Measurements from ENCODE around the gene TSPO. TPM values are rescaled to one million over a fixed set of nuclear protein-coding genes. Genes with fewer than 3 reads are reported as not detected.

The TSPO gene
- total and polyA plus RNA-seq, 2 experiments from 2014 or later, result 34.6 to 44.7 TPM

DNA sequence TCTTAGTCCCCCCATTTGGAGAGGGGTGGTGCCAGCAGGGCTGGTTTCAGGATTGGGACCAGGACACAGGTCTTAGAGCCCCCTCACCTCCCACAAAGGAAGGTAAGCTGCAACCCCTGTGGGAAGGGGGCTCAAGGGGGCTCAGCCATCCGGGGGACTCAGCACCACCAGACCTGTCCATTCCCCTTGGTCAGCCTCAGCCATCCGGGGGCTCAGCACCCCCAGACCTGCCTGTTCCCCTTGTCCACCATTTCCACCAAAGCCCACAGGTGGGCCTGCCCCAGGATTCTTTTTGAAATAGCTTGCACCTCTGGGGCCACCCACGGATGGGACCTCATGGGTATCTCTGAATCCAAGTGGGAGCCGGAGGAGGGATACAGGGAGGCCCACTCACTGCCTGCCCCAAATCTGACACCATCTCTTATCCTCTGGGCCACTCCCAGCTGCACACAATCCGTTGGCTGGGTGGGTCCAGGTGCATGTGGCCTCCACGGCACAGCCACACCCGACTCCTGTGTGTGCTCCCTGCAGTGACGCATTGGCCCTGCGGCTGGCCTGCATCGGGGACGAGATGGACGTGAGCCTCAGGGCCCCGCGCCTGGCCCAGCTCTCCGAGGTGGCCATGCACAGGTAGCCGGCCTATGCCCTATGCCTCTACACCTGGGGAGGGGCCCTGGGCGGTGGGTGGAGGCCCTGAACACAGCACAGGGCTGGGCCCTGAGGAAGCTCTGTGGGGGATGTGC is 24.0 kb upstream of the TSPO start (continued):
- TF ChIP-seq, protein P1, sequence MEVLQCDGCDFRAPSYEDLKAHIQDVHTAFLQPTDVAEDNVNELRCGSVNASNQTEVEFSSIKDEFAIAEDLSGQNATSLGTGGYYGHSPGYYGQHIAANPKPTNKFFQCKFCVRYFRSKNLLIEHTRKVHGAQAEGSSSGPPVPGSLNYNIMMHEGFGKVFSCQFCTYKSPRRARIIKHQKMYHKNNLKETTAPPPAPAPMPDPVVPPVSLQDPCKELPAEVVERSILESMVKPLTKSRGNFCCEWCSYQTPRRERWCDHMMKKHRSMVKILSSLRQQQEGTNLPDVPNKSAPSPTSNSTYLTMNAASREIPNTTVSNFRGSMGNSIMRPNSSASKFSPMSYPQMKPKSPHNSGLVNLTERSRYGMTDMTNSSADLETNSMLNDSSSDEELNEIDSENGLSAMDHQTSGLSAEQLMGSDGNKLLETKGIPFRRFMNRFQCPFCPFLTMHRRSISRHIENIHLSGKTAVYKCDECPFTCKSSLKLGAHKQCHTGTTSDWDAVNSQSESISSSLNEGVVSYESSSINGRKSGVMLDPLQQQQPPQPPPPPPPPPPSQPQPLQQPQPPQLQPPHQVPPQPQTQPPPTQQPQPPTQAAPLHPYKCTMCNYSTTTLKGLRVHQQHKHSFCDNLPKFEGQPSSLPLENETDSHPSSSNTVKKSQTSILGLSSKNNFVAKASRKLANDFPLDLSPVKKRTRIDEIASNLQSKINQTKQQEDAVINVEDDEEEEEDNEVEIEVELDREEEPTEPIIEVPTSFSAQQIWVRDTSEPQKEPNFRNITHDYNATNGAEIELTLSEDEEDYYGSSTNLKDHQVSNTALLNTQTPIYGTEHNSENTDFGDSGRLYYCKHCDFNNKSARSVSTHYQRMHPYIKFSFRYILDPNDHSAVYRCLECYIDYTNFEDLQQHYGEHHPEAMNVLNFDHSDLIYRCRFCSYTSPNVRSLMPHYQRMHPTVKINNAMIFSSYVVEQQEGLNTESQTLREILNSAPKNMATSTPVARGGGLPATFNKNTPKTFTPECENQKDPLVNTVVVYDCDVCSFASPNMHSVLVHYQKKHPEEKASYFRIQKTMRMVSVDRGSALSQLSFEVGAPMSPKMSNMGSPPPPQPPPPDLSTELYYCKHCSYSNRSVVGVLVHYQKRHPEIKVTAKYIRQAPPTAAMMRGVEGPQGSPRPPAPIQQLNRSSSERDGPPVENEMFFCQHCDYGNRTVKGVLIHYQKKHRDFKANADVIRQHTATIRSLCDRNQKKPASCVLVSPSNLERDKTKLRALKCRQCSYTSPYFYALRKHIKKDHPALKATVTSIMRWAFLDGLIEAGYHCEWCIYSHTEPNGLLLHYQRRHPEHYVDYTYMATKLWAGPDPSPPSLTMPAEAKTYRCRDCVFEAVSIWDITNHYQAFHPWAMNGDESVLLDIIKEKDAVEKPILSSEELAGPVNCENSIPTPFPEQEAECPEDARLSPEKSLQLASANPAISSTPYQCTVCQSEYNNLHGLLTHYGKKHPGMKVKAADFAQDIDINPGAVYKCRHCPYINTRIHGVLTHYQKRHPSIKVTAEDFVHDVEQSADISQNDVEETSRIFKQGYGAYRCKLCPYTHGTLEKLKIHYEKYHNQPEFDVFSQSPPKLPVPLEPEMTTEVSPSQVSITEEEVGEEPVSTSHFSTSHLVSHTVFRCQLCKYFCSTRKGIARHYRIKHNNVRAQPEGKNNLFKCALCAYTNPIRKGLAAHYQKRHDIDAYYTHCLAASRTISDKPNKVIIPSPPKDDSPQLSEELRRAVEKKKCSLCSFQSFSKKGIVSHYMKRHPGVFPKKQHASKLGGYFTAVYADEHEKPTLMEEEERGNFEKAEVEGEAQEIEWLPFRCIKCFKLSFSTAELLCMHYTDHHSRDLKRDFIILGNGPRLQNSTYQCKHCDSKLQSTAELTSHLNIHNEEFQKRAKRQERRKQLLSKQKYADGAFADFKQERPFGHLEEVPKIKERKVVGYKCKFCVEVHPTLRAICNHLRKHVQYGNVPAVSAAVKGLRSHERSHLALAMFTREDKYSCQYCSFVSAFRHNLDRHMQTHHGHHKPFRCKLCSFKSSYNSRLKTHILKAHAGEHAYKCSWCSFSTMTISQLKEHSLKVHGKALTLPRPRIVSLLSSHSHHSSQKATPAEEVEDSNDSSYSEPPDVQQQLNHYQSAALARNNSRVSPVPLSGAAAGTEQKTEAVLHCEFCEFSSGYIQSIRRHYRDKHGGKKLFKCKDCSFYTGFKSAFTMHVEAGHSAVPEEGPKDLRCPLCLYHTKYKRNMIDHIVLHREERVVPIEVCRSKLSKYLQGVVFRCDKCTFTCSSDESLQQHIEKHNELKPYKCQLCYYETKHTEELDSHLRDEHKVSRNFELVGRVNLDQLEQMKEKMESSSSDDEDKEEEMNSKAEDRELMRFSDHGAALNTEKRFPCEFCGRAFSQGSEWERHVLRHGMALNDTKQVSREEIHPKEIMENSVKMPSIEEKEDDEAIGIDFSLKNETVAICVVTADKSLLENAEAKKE (CRISPR knock-in tag; IDR thresholded peaks at IDR 0.05), result no peak
- TF ChIP-seq STAT1 (IDR thresholded peaks at IDR 0.05; ENCODE audit: unreplicated experiment), result no peak

DNA sequence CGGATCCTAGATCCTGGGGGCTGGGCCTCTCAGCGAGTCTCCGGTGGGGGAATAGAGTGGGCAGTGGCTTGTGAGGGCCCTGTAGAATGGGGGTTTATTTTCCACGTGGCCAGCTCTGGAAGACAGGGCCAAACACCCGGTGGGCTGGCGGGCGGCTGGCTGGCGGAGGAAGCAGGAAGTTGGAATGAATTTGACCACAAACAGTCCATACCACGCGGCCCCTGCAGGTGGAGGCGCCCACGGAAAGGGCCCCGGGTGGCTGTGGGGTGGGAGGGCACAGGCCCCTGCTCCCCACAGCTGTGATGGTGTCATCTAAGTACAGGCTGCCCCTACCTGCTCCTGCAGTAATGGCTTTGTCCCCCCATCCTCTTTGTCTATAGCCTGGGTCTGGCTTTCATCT is 23.2 kb upstream of the TSPO start:
- H3K9me3 Mint-ChIP-seq, result no peaks in the 10 kb centered on the region
- no peaks in the 10 kb centered on the region for H3K36me3 ChIP-seq (ENCODE audit: insufficient read depth)
- H3K79me2 ChIP-seq (replicated peaks; ENCODE audit: insufficient read depth), result no peaks in the 10 kb centered on the region
- H3K4me2 ChIP-seq, result no peak overlapping the region
- H3K27me3 ChIP-seq (ENCODE audit: insufficient read depth), result no peaks in the 10 kb centered on the region
- peaks cover 3% of the 10 kb centered on the region for H3K27me3 Mint-ChIP-seq (ENCODE audit: insufficient read depth, low read depth, poor library complexity)
- H3K27ac ChIP-seq (ENCODE audit: low read depth), result no peak overlapping the region
- H3K4me3 Mint-ChIP-seq, result no peak overlapping the region
- peaks cover 3% of the 10 kb centered on the region; the same call in 2 of the 3 replicates for H3K36me3 Mint-ChIP-seq (ENCODE audit: low read depth)
- H3K4me1 ChIP-seq (ENCODE audit: insufficient read depth), result no peaks in the 10 kb centered on the region; the same call in 1 of the 2 replicates
- H3K4me3 ChIP-seq, result no peak overlapping the region
- no peak for DNase-seq (ENCODE audit: low spot score)
- no peaks in the 10 kb centered on the region for H3K9me2 ChIP-seq (ENCODE audit: insufficient read depth)
- H3F3A ChIP-seq (replicated peaks; ENCODE audit: low read depth), result no peaks in the 10 kb centered on the region; the same call in 1 of the 2 replicates
- H2AFZ ChIP-seq, result no peak overlapping the region
- ATAC-seq, result no peak
- H3K27ac Mint-ChIP-seq, result no peak overlapping the region
- 0 out of 2 replicates have a peak, but pooled peaks cover 10% of the 10 kb centered on the region for H4K20me1 ChIP-seq (replicated peaks; ENCODE audit: insufficient read depth)
- peaks cover 8% of the 10 kb centered on the region; the same call in 2 of the 3 replicates for H3K4me1 Mint-ChIP-seq
- TF ChIP-seq POLR2AphosphoS5 (IDR thresholded peaks at IDR 0.05; ENCODE audit: low read depth) (no peak), EZH2 (IDR thresholded peaks at IDR 0.05; ENCODE audit: low read depth, unreplicated experiment) (no peak), ZNF331 (CRISPR knock-in tag; IDR thresholded peaks at IDR 0.05; ENCODE audit: low read depth) (no peak), ZNF114 (CRISPR knock-in tag; IDR thresholded peaks at IDR 0.05) (no peak)
- TF ChIP-seq, protein P1 (CRISPR knock-in tag; IDR thresholded peaks at IDR 0.05), result no peak
- TF ChIP-seq, protein P2, sequence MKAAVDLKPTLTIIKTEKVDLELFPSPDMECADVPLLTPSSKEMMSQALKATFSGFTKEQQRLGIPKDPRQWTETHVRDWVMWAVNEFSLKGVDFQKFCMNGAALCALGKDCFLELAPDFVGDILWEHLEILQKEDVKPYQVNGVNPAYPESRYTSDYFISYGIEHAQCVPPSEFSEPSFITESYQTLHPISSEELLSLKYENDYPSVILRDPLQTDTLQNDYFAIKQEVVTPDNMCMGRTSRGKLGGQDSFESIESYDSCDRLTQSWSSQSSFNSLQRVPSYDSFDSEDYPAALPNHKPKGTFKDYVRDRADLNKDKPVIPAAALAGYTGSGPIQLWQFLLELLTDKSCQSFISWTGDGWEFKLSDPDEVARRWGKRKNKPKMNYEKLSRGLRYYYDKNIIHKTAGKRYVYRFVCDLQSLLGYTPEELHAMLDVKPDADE (IDR thresholded peaks at IDR 0.05), result no peak
